ENCODE measurements around the gene SNX2.

Gene SNX2

DNA sequence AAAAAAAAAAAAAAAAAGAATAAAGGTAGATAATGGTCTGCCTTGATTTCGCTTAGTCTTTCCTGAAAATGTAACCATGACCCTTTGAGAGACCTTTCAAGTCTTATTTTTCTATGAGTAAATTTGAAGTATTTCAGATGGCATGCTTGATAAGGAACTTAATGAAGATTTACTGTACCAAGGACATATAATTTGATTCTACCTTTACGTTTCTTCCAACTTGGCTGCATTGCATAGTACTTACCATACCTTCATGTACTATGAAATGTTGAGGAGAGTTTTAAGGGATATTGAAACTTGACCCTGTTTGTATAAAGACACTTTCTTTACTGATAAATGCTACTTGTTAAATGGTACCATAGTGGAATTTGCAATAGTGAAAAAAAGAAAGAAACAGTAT, 35.5 kb downstream of the SNX2 start:
- H3K4me1 ChIP-seq (ENCODE audit: control insufficient read depth, insufficient read depth, low read length), result peaks cover 9% of the 10 kb centered on the region
- H3K9me3 ChIP-seq (ENCODE audit: control insufficient read depth, insufficient read depth, low read length), result no peaks in the 10 kb centered on the region
- no peak overlapping the region for H3K9ac ChIP-seq (ENCODE audit: low read depth, low read length)
- H3K36me3 ChIP-seq (ENCODE audit: control insufficient read depth, insufficient read depth, low read length), result no peaks in the 10 kb centered on the region
- no peaks in the 10 kb centered on the region for H3K27me3 ChIP-seq (ENCODE audit: control insufficient read depth, insufficient read depth, low read length)
- no peak overlapping the region for H3K4me3 ChIP-seq (ENCODE audit: low read depth, low read length)

DNA sequence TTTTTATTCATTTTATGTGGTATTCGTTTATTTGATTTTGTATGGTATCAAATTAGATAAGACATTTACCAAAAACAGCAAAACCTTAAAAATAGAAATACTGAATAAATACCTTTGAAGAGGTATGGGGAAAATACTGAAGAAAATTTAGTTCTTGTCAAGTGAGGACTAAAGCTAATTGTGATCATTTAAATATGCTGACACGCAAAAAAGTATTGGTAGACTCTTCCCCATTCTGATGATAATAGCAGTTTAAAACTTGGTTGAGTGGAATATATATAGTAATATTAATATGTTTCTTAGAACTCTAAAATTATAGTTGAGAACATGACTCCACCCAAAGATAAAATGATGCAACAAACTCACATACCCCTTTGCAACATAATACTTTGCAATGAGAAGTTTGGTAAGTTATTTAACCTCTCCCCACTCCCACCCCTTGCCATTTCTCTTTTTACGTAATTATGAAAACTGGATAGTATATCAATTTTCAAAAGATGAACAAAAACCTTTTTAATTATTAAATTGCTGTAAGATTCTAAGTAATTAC, 40.4 kb downstream of the SNX2 start:
- Histone ChIP-seq H3K4me1 (ENCODE audit: control insufficient read depth, insufficient read depth, low read length) (peaks cover 3% of the 10 kb centered on the region), H3K36me3 (ENCODE audit: control insufficient read depth, insufficient read depth, low read length) (no peaks in the 10 kb centered on the region), H3K9me3 (ENCODE audit: control insufficient read depth, insufficient read depth, low read length) (no peaks in the 10 kb centered on the region), H3K4me3 (ENCODE audit: low read depth, low read length) (no peak overlapping the region), H3K27me3 (ENCODE audit: control insufficient read depth, insufficient read depth, low read length) (no peaks in the 10 kb centered on the region), H3K9ac (ENCODE audit: low read depth, low read length) (no peak overlapping the region)

DNA sequence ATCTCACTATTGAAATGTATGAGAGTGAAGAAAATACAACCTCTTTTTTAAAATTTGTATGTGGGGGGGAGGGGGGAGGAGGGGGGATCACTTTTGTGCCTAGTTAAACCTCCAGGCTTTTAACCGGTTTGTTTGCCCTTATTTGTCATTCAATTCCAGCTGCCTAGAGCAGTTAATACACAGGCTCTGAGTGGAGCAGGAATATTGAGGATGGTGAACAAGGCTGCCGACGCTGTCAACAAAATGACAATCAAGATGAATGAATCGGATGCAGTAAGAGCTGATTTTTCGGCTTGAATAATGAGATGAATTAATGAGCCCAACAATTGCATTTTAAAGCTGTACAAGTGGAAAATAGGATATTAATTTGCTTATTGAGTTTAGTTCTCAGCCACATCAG, 41.9 kb downstream of the SNX2 start:
- H3K36me3 ChIP-seq (ENCODE audit: control insufficient read depth, insufficient read depth, low read length), result no peaks in the 10 kb centered on the region
- no peaks in the 10 kb centered on the region for H3K27me3 ChIP-seq (ENCODE audit: control insufficient read depth, insufficient read depth, low read length)
- H3K9ac ChIP-seq (ENCODE audit: low read depth, low read length), result no peak overlapping the region
- H3K9me3 ChIP-seq (ENCODE audit: control insufficient read depth, insufficient read depth, low read length), result no peaks in the 10 kb centered on the region
- no peak overlapping the region for H3K4me3 ChIP-seq (ENCODE audit: low read depth, low read length)
- peaks cover 3% of the 10 kb centered on the region for H3K4me1 ChIP-seq (ENCODE audit: control insufficient read depth, insufficient read depth, low read length)

GRCh38 chr5:122831984-122832383, 57.1 kb downstream of the SNX2 start:
- Histone ChIP-seq H3K27me3 (ENCODE audit: control insufficient read depth, insufficient read depth, low read length) (no peaks in the 10 kb centered on the region), H3K4me1 (ENCODE audit: control insufficient read depth, insufficient read depth, low read length) (no peaks in the 10 kb centered on the region), H3K9me3 (ENCODE audit: control insufficient read depth, insufficient read depth, low read length) (no peaks in the 10 kb centered on the region), H3K4me3 (ENCODE audit: low read depth, low read length) (no peak overlapping the region), H3K36me3 (ENCODE audit: control insufficient read depth, insufficient read depth, low read length) (no peaks in the 10 kb centered on the region), H3K9ac (ENCODE audit: low read depth, low read length) (no peak overlapping the region)

- Histone ChIP-seq H3K27me3 (ENCODE audit: control insufficient read depth, insufficient read depth, low read length) (no peaks in the 10 kb centered on the region), H3K9me3 (ENCODE audit: control insufficient read depth, insufficient read depth, low read length) (no peaks in the 10 kb centered on the region), H3K4me1 (ENCODE audit: control insufficient read depth, insufficient read depth, low read length) (no peaks in the 10 kb centered on the region), H3K36me3 (ENCODE audit: control insufficient read depth, insufficient read depth, low read length) (no peaks in the 10 kb centered on the region), H3K4me3 (ENCODE audit: low read depth, low read length) (no peak overlapping the region), H3K9ac (ENCODE audit: low read depth, low read length) (no peak overlapping the region)
These were observed 60.8 kb downstream of the SNX2 start for GRCh38 chr5:122835681-122836080.

DNA sequence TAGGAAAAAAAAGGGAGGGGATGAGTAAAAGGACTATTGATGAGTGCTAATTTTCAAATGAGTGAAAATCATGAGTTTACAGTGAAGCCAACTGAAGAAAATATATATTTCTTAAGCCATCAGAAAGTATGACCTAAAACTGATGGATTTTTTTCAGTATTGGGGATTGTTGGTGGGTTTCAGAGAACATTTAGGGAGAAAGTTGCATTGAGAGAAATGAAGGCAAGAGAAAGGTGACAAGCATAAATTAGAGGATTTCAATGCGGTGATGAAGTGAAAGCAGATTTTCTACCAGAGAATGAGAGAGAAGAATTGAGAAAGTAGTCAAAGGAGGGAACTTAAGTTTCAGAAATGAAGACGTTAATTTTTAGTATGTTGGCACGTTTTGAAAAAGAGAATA, 62.1 kb downstream of the SNX2 start:
- H3K9ac ChIP-seq (ENCODE audit: low read depth, low read length), result no peak overlapping the region
- no peaks in the 10 kb centered on the region for H3K9me3 ChIP-seq (ENCODE audit: control insufficient read depth, insufficient read depth, low read length)
- H3K36me3 ChIP-seq (ENCODE audit: control insufficient read depth, insufficient read depth, low read length), result no peaks in the 10 kb centered on the region
- no peaks in the 10 kb centered on the region for H3K27me3 ChIP-seq (ENCODE audit: control insufficient read depth, insufficient read depth, low read length)
- no peak overlapping the region for H3K4me3 ChIP-seq (ENCODE audit: low read depth, low read length)
- H3K4me1 ChIP-seq (ENCODE audit: control insufficient read depth, insufficient read depth, low read length), result no peaks in the 10 kb centered on the region

GRCh38 chr5:122839731-122840130, 64.9 kb downstream of the SNX2 start:
- Histone ChIP-seq H3K36me3 (ENCODE audit: control insufficient read depth, insufficient read depth, low read length) (no peaks in the 10 kb centered on the region), H3K4me3 (ENCODE audit: low read depth, low read length) (no peak overlapping the region), H3K27me3 (ENCODE audit: control insufficient read depth, insufficient read depth, low read length) (peaks cover 11% of the 10 kb centered on the region), H3K9ac (ENCODE audit: low read depth, low read length) (no peak overlapping the region), H3K4me1 (ENCODE audit: control insufficient read depth, insufficient read depth, low read length) (peaks cover 4% of the 10 kb centered on the region), H3K9me3 (ENCODE audit: control insufficient read depth, insufficient read depth, low read length) (no peaks in the 10 kb centered on the region)

DNA sequence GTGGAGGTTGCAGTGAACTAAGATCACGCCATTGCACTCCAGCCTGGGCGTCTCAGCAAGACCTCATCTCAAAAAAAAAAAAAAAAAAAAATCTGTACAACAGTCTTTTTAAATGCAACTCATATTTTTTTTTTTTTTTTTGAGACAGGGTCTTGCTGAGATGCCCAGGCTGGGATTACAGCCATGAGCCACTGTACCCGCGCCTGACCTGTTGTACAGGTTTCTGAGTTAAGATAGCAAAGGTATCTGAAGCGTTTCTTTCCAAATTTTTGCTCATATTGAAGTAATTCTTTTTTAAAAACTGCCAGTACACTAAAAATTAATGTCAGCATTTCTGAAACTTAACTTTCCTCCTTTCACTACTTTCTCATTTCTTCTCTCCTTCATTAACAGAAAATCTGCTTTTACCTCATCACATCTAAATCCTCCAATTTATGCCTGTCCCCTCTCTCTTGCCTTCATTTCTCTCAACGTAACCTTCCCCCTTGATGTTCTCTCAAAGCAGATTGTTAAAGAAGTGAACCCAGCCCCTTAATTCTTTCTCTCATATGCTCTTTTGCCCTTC, 67.2 kb downstream of the SNX2 start:
- H3K27me3 ChIP-seq (ENCODE audit: control insufficient read depth, insufficient read depth, low read length), result peaks cover 11% of the 10 kb centered on the region
- H3K36me3 ChIP-seq (ENCODE audit: control insufficient read depth, insufficient read depth, low read length), result no peaks in the 10 kb centered on the region

GRCh38 chr5:122844136-122844909, 69.4 kb downstream of the SNX2 start:
- no peaks in the 10 kb centered on the region for H3K9me3 ChIP-seq (ENCODE audit: control insufficient read depth, insufficient read depth, low read length)
- H3K4me3 ChIP-seq (ENCODE audit: low read depth, low read length), result peak overlapping the region; percentile 74
- peaks cover 13% of the 10 kb centered on the region for H3K4me1 ChIP-seq (ENCODE audit: control insufficient read depth, insufficient read depth, low read length)
- H3K9ac ChIP-seq (ENCODE audit: low read depth, low read length), result peak overlapping the region; percentile 13
- H3K36me3 ChIP-seq (ENCODE audit: control insufficient read depth, insufficient read depth, low read length), result no peaks in the 10 kb centered on the region
- peaks cover 11% of the 10 kb centered on the region for H3K27me3 ChIP-seq (ENCODE audit: control insufficient read depth, insufficient read depth, low read length)

More for the DNA sequence above, 67.2 kb downstream of the SNX2 start:
- Histone ChIP-seq H3K9me3 (ENCODE audit: control insufficient read depth, insufficient read depth, low read length) (no peaks in the 10 kb centered on the region), H3K4me1 (ENCODE audit: control insufficient read depth, insufficient read depth, low read length) (peaks cover 8% of the 10 kb centered on the region), H3K9ac (ENCODE audit: low read depth, low read length) (no peak overlapping the region), H3K4me3 (ENCODE audit: low read depth, low read length) (no peak overlapping the region)

GRCh38 chr5:122844910-122845228, 70.0 kb downstream of the SNX2 start:
- Histone ChIP-seq H3K4me3 (ENCODE audit: low read depth, low read length) (peak overlapping the region; percentile 74), H3K4me1 (ENCODE audit: control insufficient read depth, insufficient read depth, low read length) (peaks cover 13% of the 10 kb centered on the region), H3K9ac (ENCODE audit: low read depth, low read length) (peak overlapping the region; percentile 13), H3K27me3 (ENCODE audit: control insufficient read depth, insufficient read depth, low read length) (peaks cover 11% of the 10 kb centered on the region), H3K36me3 (ENCODE audit: control insufficient read depth, insufficient read depth, low read length) (no peaks in the 10 kb centered on the region), H3K9me3 (ENCODE audit: control insufficient read depth, insufficient read depth, low read length) (no peaks in the 10 kb centered on the region)

GRCh38 chr5:122845229-122846050, 70.6 kb downstream of the SNX2 start, which contains the start of gene SNX24:
Gene SNX24 (plus strand): TSS chr5:122845613. CDS start chr5:122845634, 21 bp downstream.
- peaks cover 11% of the 10 kb centered on the region for H3K27me3 ChIP-seq (ENCODE audit: control insufficient read depth, insufficient read depth, low read length)
- H3K9ac ChIP-seq (ENCODE audit: low read depth, low read length), result peak within 1 kb of the TSS; percentile 13
- peaks cover 13% of the 10 kb centered on the region for H3K4me1 ChIP-seq (ENCODE audit: control insufficient read depth, insufficient read depth, low read length)
- H3K36me3 ChIP-seq (ENCODE audit: control insufficient read depth, insufficient read depth, low read length), result no peaks in the 10 kb centered on the region
- no peaks in the 10 kb centered on the region for H3K9me3 ChIP-seq (ENCODE audit: control insufficient read depth, insufficient read depth, low read length)
- H3K4me3 ChIP-seq (ENCODE audit: low read depth, low read length), result peak within 1 kb of the TSS; percentile 74
